ENCODE data around the gene ZNF442.

GRCh38 chr19:12325690-12326089, 39.8 kb downstream of the ZNF442 start:
- TF ChIP-seq POLR2AphosphoS5 (IDR thresholded peaks at IDR 0.05; ENCODE audit: low read depth, low read length) (no peak), POLR2A (IDR thresholded peaks at IDR 0.05; ENCODE audit: low read depth, low read length) (no peak), TAF1 (IDR thresholded peaks at IDR 0.05; ENCODE audit: low read depth, low read length) (no peak), SPI1 (IDR thresholded peaks at IDR 0.05; ENCODE audit: low read depth, low read length) (no peak)
